Gastroesophageal sphincter (tissue), 4 donors: ENCODE results near the gene RNF227. TPM values are rescaled to one million over a fixed set of nuclear protein-coding genes. Genes with fewer than 3 reads are reported as not detected.

Source experiments
- ATAC-seq: fragments of 150-250 bp; one replicate; pipeline ENCODE4 v1.9.1; 2016; ENCODE audit warnings: mild to moderate bottlenecking, moderate library complexity
- H3K27ac ChIP-seq, 4 donors: fragments of 200-600 bp; sonication (generic) in 3 of 4; 1 replicate in 3 of 4; 2 replicates in 1 of 4; pipeline ENCODE4 v1.5.1; 2016 to 2019
- H3K27me3 ChIP-seq: fragments of 200-600 bp; sonication (generic); one replicate; pipeline ENCODE4 v1.5.1; 2019
- H3K36me3 ChIP-seq, 2 donors: fragments of 200-600 bp; sonication (generic); one replicate each; pipeline ENCODE4 v1.5.1; 2019; ENCODE audit warnings: control low read depth in 1 of 2
- H3K4me1 ChIP-seq, 3 donors: fragments of 200-600 bp; sonication (generic); 1 replicate in 2 of 3; 2 replicates in 1 of 3; pipeline ENCODE4 v1.5.1; 2016 to 2019; ENCODE audit warnings: control low read depth in 2 of 3
- H3K4me3 ChIP-seq, 2 donors: fragments of 200-600 bp; sonication (generic); one replicate each; pipeline ENCODE4 v1.5.1; 2019; ENCODE audit warnings: mild to moderate bottlenecking in 1 of 2, moderate library complexity in 1 of 2
- H3K9me3 ChIP-seq, 3 donors: fragments of 200-600 bp; sonication (generic); one replicate each; pipeline ENCODE4 v1.5.1; 2017 to 2019; ENCODE audit warnings: control low read depth in 2 of 3
- EP300 ChIP-seq: sonication (generic); formaldehyde crosslinking; IDR thresholded peaks from one replicate; pipeline ENCODE4 v1.6.1; 2017; ENCODE audit warnings: antibody characterized with exemption, mild to moderate bottlenecking
- POLR2A ChIP-seq, 2 donors: fragments of 450-650 bp; IDR thresholded peaks; one replicate each; pipeline ENCODE4 v1.6.1; 2017; ENCODE audit warnings: antibody characterized with exemption in 2 of 2, mild to moderate bottlenecking in 2 of 2, moderate library complexity in 1 of 2
- POLR2AphosphoS5 ChIP-seq: sonication (generic); formaldehyde crosslinking; IDR thresholded peaks from one replicate; pipeline ENCODE4 v1.6.1; 2017; ENCODE audit warnings: antibody characterized with exemption
- WGBS, 2 donors: methylation state at CpG; one replicate each; pipeline ENCODE4 v1.1.5; 2018; ENCODE audit warnings: low coverage in 1 of 2; 5-methylcytosine and 5-hydroxymethylcytosine counted together
- total RNA-seq, 4 donors: library from RNA; depleted of rRNA; stranded (reverse); fragments of >200 nt; gene quantifications; one replicate each; pipeline ENCODE4 v1.1.0, GENCODE V29; 2016
- TF ChIP-seq, protein P1 (sequence below), 4 experiments: fragments of 200-600 bp in 2 of 4; fragments of 450-650 bp in 2 of 4; sonication (generic) in 1 of 4; IDR thresholded peaks; one replicate each; pipeline ENCODE4 v1.5.1; 2017 to 2019; ENCODE audit warnings: antibody characterized with exemption in 4 of 4, mild to moderate bottlenecking in 2 of 4, moderate library complexity in 2 of 4

RNF227 gene
- total RNA-seq, 4 donors from 2014 or later: 1.6 to 5.4 (median 2.1) TPM

DNA sequence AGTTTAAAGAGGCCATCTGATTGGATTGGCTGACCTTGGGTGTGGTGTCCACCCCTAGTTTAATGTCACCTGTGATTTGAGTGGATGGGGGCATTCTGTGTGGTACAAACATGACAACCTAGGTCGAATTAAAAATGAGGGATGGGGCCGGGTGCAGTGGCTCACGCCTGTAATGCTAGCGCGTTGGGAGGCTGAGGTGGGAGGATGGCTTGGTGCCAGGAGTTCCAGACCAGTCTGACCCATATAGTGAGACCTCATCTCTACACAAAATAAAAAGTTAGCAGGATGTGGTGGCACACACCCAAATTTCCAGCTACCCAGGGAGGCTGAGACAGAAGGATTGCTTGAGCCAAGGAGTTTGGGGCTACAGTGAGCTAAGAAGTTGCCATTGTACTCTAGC lies 30.4 kb upstream of the RNF227 start:
- Histone ChIP-seq H3K9me3 (no peaks in the 10 kb centered on the region), H3K4me3 (no peak overlapping the region), H3K4me1 (peaks cover 0 to 5% (median 0%) of the 10 kb centered on the region in 3 donors), H3K27ac (no peak overlapping the region), H3K36me3 (peaks cover 0 to 78% of the 10 kb centered on the region in 2 donors), H3K27me3 (no peaks in the 10 kb centered on the region)
- no peak for TF ChIP-seq POLR2AphosphoS5
- ATAC-seq: no peak
- WGBS, 2 donors: 75% methylated on average over 5 of the region's 5 CpGs; no CpG with 5 or more reads in 1 of the 2 donors

DNA sequence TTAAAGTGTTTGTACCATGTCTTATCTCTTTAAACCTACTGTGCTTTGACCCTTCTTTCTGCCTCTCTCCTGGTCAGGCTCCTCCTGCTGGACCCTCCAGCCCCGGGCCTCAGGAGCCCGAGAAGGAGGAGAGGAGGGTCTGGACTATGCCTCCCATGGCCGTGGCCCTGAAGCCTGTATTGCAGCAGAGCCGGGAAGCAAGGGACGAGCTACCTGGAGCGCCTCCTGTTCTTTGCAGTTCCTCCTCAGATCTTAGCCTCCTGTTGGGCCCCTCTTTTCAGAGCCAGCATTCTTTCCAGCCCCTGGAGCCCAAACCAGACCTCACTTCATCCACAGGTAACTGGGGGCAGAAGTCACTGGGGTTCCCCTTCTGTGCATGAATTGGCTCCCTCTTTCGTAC lies 29.6 kb upstream of the RNF227 start:
- Histone ChIP-seq H3K4me1 (no peaks in the 10 kb centered on the region), H3K9me3 (no peaks in the 10 kb centered on the region), H3K27ac (no peak overlapping the region), H3K4me3 (no peak overlapping the region), H3K27me3 (no peaks in the 10 kb centered on the region), H3K36me3 (peaks cover 0 to 86% of the 10 kb centered on the region in 2 donors)
- TF ChIP-seq POLR2AphosphoS5: no peak
- WGBS, 2 donors: 100% methylated on average over 1 of the region's 7 CpGs
- no peak for ATAC-seq

DNA sequence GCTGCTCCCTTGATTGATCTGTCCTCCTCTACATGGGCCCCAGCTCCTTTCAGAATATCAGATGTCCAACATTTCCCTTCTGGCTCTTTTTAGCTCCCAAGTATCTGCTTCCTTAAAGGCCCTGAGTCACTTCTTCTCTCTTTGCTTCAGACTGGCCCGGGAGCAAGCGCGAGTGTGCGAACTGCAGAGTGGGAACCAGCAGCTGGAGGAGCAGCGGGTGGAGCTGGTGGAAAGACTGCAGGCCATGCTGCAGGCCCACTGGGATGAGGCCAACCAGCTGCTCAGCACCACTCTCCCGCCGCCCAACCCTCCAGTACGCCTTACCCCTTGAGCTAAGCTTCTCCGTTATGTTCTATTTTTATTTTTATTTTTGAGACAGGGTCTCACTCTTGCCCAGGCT lies 28.2 kb upstream of the RNF227 start:
- no peaks in the 10 kb centered on the region for H3K9me3 ChIP-seq
- H3K27ac ChIP-seq: no peak overlapping the region
- peaks cover 0 to 97% of the 10 kb centered on the region in 2 donors for H3K36me3 ChIP-seq
- no peak for ATAC-seq
- H3K27me3 ChIP-seq: no peaks in the 10 kb centered on the region
- no peak overlapping the region for H3K4me3 ChIP-seq
- no peak for TF ChIP-seq POLR2A (IDR thresholded peaks at IDR 0.05)
- no peak for TF ChIP-seq EP300
- TF ChIP-seq POLR2AphosphoS5: no peak
- TF ChIP-seq, protein P1, sequence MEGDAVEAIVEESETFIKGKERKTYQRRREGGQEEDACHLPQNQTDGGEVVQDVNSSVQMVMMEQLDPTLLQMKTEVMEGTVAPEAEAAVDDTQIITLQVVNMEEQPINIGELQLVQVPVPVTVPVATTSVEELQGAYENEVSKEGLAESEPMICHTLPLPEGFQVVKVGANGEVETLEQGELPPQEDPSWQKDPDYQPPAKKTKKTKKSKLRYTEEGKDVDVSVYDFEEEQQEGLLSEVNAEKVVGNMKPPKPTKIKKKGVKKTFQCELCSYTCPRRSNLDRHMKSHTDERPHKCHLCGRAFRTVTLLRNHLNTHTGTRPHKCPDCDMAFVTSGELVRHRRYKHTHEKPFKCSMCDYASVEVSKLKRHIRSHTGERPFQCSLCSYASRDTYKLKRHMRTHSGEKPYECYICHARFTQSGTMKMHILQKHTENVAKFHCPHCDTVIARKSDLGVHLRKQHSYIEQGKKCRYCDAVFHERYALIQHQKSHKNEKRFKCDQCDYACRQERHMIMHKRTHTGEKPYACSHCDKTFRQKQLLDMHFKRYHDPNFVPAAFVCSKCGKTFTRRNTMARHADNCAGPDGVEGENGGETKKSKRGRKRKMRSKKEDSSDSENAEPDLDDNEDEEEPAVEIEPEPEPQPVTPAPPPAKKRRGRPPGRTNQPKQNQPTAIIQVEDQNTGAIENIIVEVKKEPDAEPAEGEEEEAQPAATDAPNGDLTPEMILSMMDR (IDR thresholded peaks at IDR 0.05): no peak
- no peaks in the 10 kb centered on the region for H3K4me1 ChIP-seq
- 84 to 92% methylated on average over 4 to 9 of the region's 9 CpGs for WGBS, 2 donors

DNA sequence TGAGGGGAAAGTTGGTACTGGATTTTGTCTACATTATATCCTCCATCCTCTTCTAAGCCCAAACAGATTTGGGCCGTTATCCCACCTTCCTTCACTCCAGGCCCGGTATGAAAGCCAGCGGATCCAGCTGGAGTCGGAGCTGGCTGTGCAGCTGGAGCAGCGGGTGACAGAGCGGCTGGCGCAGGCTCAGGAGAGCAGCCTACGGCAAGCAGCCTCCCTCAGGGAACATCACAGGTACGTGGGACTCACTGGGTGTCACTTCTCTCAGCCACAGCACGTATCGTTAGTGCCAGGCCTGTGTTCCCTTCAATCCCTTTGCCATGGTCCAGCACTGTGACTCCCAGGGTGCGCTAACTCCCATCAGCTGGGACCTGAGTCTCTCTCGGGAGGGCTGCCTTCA lies 27.2 kb upstream of the RNF227 start:
- Histone ChIP-seq H3K4me3 (no peak overlapping the region), H3K27me3 (no peaks in the 10 kb centered on the region), H3K27ac (no peak overlapping the region), H3K36me3 (peaks cover 0 to 97% of the 10 kb centered on the region in 2 donors), H3K9me3 (no peaks in the 10 kb centered on the region), H3K4me1 (no peaks in the 10 kb centered on the region)
- TF ChIP-seq, protein P1 (IDR thresholded peaks at IDR 0.05): no peak
- TF ChIP-seq POLR2AphosphoS5 (no peak), EP300 (no peak)
- no peak for ATAC-seq
- 78 to 87% methylated on average over 4 to 5 of the region's 13 CpGs for WGBS, 2 donors

DNA sequence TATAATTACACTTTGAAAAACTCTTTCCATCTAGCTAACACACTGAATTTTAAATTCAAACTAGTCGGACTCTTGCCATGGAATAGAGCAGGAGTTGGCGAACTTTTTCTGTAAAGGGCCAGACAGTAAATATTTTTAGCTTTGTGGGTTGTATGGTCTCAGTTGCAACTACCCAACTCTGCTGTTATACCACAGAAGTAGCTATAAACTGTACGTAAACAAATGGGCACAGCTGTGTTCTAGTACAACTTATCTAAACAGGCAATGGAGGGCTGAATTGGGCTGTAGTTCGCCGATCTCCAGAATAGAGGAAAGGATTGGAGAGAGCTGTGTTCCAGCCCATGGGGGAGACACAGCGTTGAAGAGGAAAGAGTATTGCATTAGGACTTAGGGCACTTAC lies 24.7 kb upstream of the RNF227 start:
- H3K36me3 ChIP-seq: peaks cover 0 to 97% of the 10 kb centered on the region in 2 donors

DNA sequence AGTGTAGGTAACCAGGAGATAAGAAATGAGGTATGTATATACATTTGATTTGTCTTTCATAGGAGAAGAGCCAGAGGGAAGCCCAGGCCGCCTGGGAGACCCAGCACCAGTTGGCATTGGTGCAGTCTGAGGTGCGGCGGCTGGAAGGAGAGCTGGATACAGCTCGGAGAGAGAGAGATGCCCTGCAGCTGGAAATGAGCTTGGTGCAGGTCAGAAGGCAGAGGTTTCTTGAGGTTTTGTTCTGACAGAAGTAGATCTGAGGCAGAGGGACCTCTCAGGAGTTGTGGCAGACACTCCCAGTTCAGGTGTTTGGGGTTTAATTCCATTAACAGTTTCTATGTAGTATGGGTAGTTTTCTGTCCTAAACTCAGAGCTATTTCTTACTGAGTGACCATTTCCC lies 23.9 kb upstream of the RNF227 start:
- TF ChIP-seq EP300 (no peak), POLR2AphosphoS5 (no peak), POLR2A (IDR thresholded peaks at IDR 0.05) (no peak)
- TF ChIP-seq, protein P1 (IDR thresholded peaks at IDR 0.05): no peak
- ATAC-seq: no peak
- Histone ChIP-seq H3K4me3 (no peak overlapping the region), H3K27me3 (no peaks in the 10 kb centered on the region), H3K36me3 (peaks cover 0 to 96% of the 10 kb centered on the region in 2 donors), H3K9me3 (no peaks in the 10 kb centered on the region), H3K27ac (no peak overlapping the region), H3K4me1 (no peaks in the 10 kb centered on the region)
- 88 to 96% methylated on average over 4 of the region's 4 CpGs for WGBS, 2 donors

More for the DNA sequence above, 24.7 kb upstream of the RNF227 start:
- Histone ChIP-seq H3K27me3 (no peaks in the 10 kb centered on the region), H3K9me3 (no peaks in the 10 kb centered on the region), H3K4me1 (no peaks in the 10 kb centered on the region), H3K27ac (no peak overlapping the region), H3K4me3 (no peak overlapping the region)
- TF ChIP-seq POLR2AphosphoS5: no peak
- no peak for TF ChIP-seq EP300
- TF ChIP-seq POLR2A (IDR thresholded peaks at IDR 0.05): no peak
- TF ChIP-seq, protein P1 (IDR thresholded peaks at IDR 0.05): no peak
- ATAC-seq: no peak
- WGBS, 2 donors: 90 to 94% methylated on average over 4 to 6 of the region's 6 CpGs
